Astrocyte of the spinal cord (primary cell): Measurements from ENCODE around the gene KCNJ6.
"Not testable (repeated sequence)": the region's sequence is repeated elsewhere in the genome, so short reads cannot be mapped to it uniquely, and the experiment has no call there.

Source experiments
- DNase-seq: peaks from one replicate; pipeline ENCODE4 v3.0.0; 2011; ENCODE audit warnings: low read depth, low spot score
- H3K4me3 ChIP-seq: 2 replicates; pipeline ENCODE4 v1.5.1; 2011; ENCODE audit warnings: low read depth, mild to moderate bottlenecking, low read length, moderate library complexity
- CTCF ChIP-seq: IDR thresholded peaks from 2 replicates; pipeline ENCODE4 v1.5.1; 2012; ENCODE audit warnings: low read depth, mild to moderate bottlenecking, low read length, inconsistent platforms
- in situ Hi-C: cut with HindIII; loops from 2 replicates; pipeline ENCODE4 v1.10.0; 2017; ENCODE audit warnings: low sequenced_read_pairs

Gene KCNJ6

GRCh38 chr21:37767984-37768383, 148.3 kb downstream of the KCNJ6 start:
- no peak for DNase-seq
- H3K4me3 ChIP-seq: no peak overlapping the region
- in situ Hi-C loops: no loop called here
- no peak for TF ChIP-seq CTCF

- no peak overlapping the region for H3K4me3 ChIP-seq
- no peak for DNase-seq
- TF ChIP-seq CTCF: no peak
- in situ Hi-C loops: no loop called here
Measured at GRCh38 chr21:37766129-37766528, 150.1 kb downstream of the KCNJ6 start.

- TF ChIP-seq CTCF: no peak
- H3K4me3 ChIP-seq: no peak overlapping the region
- in situ Hi-C loops: no loop called here
- DNase-seq: no peak
Measured at GRCh38 chr21:37765221-37765900, 150.9 kb downstream of the KCNJ6 start.

- no peak for DNase-seq
- no peak for TF ChIP-seq CTCF
- in situ Hi-C loops: no loop called here
- H3K4me3 ChIP-seq: no peak overlapping the region
Measured at GRCh38 chr21:37764691-37765090, 151.6 kb downstream of the KCNJ6 start.

GRCh38 chr21:37763298-37763697, 153.0 kb downstream of the KCNJ6 start:
- in situ Hi-C loops: no loop called here
- no peak overlapping the region for H3K4me3 ChIP-seq
- no peak for DNase-seq
- TF ChIP-seq CTCF: no peak

GRCh38 chr21:37762606-37763005, 153.7 kb downstream of the KCNJ6 start:
- H3K4me3 ChIP-seq: no peak overlapping the region
- no peak for TF ChIP-seq CTCF
- no peak for DNase-seq
- in situ Hi-C loops: no loop called here

DNA sequence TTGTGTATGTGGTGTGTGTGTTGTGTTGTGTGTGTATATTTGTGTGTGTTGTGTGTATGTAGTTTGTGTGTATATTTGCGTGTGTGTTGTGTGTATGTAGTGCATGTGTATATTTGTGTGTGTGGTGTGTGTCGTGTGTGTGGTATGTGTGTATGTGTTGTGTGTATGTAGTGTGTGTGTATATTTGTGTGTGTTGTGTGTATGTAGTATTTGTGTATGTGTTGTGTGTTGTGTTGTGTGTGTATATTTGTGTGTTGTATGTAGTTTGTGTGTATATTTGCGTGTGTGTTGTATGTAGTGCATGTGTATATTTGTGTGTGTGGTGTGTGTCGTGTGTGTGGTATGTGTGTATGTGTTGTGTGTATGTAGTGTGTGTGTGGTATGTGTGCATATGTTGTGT, 154.9 kb downstream of the KCNJ6 start:
- in situ Hi-C loops, H3K4me3 ChIP-seq, DNase-seq: not testable (repeated sequence)
